ENCODE results near the gene TMEM121B.

The TMEM121B gene

DNA sequence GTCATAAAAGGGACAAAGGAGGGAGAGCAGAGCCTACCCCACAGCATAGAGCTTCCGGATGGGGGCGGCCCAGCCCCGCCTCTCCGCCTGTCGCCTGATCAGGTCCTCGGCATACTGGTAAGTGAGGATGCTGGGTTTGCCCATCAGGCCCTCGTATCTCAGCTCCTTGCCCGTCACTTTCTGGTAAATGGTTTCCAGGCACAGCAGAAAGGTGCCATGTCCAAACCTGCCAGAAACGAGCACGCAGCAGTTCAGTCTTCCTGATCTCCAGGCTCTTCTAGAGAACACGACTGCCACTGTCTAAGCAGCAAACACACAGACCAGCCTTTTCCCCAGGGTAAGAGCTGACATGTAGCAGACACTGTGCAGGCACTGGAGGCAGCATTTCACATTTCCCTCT is 17.4 kb upstream of the TMEM121B start:
- no peak for DNase-seq (ENCODE audit: low read depth in 3 of 3)

DNA sequence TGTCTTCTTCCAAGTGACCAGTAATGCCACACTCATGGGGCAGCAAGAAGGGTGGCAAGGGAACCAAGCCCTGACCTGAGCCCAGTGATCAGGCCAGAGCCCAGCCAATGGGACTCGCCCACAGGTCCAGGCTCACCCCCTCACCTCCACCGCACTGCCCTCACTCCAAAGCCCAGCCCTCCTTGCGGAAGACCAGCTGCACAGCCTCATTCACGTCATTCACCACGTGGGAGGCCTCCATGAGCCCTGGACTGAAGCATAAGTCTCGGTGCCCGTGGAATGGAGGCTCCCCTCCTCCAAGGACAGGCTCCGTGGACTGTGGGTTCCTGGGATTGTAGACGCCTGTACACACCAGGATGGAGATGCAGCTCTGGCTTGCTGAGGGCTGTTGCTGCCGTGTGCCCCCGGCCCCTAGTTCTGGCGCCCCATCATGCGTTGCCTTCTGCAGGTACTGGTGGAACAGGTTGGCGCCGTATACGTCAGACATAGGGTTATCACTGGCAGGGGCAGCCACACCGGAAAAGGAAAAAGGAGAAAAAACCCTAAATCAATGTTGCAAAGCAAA is 16.8 kb upstream of the TMEM121B start:
- no peak for DNase-seq (ENCODE audit: low read depth in 3 of 3)

DNA sequence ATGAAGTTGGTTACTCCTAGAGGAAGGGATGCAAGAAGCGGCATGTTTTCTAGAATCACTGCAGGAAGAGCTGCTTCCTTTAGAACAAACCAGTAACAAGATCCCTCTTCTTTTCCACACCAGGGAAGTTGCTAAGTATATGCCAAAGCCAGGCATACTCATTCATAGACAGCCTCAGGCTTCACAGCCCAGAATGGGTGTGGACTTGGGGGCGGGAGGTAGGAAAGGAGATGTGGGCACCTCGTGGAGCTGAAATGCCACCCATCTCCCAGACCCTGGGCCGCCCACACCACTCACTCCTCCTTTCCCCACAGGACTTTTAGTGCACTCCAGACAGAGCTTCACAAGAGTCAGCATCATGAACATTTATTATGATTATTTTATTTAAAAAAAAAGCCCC is 16.0 kb upstream of the TMEM121B start:
- no peak for DNase-seq (ENCODE audit: low read depth in 3 of 3)

DNA sequence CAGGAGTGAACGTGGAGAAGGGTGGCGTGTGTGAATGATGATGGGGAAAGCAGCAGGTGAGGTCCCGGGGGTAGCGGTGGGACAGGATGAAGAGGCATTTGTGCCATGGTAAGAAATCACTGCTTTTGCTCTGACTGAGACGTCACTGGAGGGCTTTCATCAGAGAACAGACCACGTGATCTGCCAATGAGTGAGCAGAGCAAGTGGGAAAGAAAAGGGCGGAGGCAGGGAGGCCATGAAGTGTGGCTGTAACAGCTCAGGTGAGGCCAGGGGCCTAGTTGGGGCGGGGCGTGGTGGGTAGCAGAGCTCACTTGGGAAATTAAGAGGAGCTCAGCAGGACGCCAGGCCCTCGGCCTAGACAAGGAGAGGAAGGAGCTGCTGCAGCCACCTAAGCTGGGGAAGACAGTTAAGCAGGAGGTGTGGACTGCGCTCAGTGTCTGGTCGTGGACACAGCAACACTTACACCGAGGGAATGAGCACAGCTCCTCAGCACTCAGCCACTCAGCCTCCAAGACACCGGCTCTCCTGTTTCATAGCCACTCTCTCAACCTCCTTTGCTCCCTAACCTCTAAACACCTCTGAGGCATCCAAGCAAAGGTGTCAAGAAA is 14.1 kb upstream of the TMEM121B start:
- no peak for DNase-seq (ENCODE audit: low read depth in 3 of 3)

DNA sequence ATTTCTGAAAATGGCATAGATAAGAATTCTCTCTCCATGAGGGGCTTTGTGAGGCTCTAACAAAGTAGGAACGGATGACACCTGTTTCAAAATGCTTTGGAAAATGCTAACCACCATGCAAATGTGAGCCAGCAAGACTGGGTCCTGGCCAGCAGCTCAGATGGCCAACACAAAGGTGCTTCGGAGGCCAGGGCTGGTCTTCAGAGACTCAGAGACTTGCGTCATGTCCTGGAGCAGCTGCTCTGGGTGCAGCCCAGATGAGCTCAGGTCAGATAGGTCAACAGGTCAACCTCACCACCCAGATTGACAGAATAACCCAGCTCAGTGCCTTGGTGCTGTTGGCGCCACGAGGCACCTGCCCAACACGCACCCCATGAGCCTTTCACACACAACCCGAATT is 12.0 kb upstream of the TMEM121B start:
- DNase-seq (ENCODE audit: low read depth in 3 of 3) = no peak

DNA sequence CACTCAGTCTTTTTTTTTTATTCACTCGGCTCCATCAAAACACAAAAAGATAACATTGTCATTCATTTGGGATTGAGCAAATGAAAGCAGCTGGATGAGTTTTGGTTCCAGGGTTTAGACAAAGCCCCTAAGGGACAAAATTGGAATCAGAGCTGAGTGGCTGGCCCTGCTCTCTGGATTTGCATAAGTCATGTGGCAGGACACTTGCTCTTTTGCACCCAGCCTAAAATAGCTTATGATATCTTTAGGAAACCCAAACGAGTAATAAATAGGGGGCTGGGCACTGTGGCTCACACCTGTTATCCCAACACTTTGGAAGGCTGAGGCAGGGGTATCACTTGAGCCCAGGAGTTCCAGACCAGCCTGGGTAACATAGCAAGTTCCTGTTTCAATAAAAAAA is 11.0 kb upstream of the TMEM121B start:
- no peak for DNase-seq (ENCODE audit: low read depth in 3 of 3)

DNA sequence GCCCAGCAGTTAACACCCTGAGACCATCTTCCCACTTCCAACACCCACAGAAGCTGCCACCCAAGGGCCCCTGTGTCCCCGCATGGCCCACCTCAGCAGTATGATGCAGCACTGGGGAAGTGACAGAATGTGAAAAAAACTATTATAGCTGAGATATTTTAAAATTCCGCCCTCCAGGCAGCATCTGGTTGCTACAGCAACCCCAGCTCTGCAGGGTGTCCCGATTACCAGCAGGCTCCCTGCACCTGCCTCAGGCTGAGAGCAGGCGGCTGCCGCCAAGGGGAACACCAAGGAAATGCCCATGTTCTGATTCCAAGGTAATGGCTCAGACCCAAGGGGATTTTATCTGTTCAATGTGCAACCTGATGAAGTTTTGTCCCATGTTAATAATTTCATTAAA is 10.5 kb upstream of the TMEM121B start:
- no peak for DNase-seq (ENCODE audit: low read depth in 3 of 3)

DNA sequence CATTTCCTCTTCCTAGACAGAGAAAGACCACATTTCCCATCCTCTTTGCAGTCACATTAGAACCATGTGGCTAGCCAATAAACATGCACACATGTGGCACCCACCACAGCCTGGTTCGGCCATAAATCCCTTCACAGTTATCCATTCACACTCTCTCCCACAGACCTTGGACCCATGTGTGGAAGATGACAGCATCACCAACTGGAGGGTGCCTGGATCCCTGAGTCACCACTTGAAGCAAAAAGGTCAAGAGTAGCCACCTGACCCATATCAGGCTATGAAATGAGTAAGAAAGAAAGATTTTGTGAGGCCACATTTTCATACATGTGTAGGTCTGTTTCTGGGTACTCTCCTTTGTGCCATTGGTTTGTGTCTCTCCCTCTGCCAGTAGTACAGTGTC is 9.0 kb upstream of the TMEM121B start:
- no peak for DNase-seq (ENCODE audit: low read depth in 3 of 3)

DNA sequence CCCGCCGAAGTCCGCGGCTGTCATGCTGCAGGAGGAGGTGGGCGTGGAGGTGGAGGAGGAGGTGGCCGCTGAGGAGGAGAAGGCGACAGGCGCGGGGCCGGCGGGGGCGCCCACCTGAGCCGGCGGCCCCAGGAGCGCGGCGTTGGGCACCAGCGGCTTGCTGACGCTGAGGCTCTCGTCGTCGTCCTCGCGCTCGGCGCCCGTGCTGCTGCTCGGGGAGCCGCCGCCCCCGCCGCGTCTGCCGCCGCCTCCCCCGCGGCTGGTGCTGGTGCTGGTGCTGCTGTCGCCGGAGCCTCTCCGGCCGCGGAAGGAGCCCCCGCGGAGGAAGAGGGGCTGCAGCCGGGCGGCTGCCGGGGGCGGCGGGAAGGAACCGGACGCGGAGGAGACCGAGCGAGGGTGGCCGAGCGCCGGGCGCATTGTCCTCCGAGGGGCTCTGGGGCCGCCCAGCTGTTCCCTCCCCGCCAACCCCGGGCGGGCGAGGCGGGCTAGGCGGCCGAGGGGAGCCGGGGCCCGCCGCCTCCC is 388 bp downstream of the TMEM121B start:
- no peak for DNase-seq (ENCODE audit: low read depth in 3 of 3)

DNA sequence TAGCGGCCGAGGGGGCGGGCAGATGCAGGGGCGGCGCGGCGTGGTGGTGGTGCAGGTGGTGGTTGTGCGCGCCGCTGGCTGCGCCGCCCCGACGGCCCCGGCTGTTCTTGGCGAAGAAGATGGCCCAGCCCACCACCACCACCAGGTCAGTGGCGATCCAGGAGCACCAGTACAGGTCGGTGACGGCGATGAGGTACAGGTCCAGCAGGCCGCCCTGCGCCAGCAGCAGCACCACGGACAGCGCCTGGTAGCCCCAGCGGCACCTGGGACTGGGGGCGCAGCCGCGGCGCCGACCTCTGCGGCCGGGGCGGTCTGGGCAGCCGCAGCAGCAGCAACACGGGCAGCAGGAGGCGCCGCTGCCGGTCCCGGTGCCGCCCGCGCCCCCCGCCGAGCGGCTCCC is 879 bp downstream of the TMEM121B start:
- DNase-seq (ENCODE audit: low read depth in 3 of 3) = peak in 1 of 3 experiments; percentile 41

DNA sequence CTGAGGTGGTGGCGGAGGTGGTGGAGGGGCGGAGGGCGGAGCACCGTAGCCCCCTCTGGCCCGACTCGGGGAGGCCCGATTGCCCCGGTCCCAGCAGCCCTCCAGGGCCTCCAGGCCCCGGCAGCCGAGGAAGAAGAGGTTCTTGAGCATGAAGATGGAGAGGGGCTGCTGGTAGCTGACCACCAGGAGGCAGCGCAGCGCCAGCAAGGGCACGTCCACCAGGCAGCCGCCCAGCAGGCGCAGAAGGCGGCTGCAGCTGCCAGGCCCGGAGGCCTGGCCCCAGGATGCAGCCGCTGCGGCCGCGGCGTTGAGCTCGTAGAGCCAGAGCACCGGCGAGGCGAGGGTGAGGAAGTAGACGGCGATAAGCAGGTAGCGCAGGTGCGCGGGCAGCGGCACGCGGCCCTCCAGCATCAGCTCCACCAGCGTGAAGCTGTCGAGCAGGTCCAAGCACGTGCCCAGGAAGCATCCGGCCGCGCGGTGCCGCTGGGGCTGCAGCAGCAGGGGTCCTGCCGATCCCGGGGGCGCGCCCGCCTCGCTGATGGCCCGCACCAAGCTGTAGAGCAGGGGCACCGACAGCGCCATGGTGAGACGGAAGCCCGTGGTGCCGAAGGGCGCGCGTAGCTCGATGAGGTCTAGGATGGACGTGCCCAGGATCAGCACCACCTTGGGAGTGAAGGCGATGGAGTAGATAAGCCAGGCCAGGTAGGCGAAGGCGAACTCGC is 1.5 kb downstream of the TMEM121B start:
- DNase-seq (ENCODE audit: low read depth in 3 of 3) = no peak

DNA sequence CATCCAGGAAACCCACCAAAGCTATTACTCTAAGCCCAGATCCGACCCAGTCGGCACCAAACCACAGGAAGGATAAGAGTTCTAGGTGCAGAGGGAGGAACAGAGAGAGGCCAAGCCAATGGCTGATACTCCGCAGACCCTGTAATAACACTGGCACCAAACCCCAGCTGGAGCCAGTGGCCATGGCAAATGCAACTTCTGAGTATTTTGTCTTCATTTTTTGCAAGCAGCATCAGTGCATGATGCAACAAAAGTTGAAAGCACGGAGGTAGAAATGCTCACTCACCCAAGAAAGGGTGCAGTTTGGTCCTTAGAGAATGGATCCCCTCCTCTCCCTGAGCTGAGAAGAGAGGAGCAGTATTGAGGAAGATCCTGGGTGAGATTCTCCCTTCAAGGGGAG is 2.8 kb downstream of the TMEM121B start:
- DNase-seq (ENCODE audit: low read depth in 3 of 3) = no peak

DNA sequence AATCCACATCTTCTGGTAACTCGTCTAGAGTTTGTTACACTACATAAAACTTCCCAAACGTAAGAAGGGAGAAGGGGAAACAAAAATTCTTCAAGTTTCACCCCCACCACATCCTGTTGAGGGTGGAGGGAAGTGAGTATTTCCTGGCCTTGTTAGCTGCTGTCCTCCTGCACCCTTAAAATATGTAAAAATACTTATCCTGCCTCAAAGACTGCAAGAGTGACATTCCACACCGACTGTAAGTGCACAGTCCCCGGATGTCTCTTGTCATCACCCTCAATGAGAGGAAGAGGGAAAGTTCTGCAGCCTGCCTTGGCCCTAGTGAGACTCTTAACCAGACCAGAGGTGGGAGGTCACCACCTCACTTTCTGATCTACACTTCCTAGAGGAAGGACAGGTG is 3.3 kb downstream of the TMEM121B start:
- no peak for DNase-seq (ENCODE audit: low read depth in 3 of 3)

DNA sequence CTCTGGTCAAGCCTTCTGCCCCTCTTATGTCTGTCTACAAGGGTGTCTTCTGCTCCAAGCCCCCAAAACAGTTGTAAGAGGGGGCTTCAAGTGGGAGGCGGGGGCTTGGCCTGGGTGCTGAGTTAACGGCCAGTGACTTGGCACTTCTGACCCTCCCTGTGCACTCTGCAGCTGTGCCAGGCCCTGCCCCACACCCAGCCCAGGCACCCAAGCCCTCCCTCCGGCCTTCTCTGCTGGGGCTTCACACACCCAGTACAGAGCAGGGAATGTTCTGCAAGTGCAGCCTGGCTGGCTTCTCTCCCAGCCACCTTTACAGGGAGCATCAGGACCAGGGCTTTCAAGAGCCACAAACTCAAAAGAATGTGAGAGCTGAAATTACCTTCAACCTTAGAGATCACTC is 3.8 kb downstream of the TMEM121B start:
- no peak for DNase-seq (ENCODE audit: low read depth in 3 of 3)

DNA sequence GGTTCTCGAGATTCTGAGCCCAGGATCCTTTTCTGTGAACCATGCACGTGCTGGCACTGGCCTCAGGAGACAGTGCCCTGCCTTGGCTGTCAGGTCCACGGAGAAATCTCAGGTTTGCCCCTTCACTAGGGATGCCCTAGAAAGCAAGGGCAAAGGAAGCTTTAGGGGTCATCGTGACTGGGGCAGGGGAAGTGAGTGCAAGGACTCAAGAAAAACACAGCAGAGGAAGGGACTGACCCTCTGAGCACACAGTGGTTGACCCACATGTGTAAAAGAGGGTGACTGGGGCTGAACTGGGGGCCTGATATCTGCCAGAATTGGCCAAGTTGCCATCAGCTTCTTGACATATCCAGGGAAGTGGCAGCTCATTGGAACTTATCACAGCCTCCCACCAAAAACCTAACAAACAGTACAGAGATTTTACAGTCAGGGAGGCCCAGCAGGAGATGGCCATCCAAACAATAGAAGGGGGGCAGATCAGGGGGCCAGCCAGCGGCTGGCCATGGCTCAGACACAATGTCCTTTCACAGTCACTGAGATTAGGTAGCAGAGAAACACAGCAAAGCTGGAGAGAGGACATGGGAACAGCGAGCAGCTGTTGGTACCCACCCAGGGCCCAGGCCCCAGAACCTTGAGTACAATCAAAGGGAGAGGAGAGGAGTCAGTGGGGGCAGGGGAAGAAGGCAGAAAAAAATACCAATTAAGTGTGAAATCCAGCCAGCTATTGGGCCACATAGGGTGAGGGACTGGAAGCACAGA is 4.4 kb downstream of the TMEM121B start:
- DNase-seq (ENCODE audit: low read depth in 3 of 3) = no peak

DNA sequence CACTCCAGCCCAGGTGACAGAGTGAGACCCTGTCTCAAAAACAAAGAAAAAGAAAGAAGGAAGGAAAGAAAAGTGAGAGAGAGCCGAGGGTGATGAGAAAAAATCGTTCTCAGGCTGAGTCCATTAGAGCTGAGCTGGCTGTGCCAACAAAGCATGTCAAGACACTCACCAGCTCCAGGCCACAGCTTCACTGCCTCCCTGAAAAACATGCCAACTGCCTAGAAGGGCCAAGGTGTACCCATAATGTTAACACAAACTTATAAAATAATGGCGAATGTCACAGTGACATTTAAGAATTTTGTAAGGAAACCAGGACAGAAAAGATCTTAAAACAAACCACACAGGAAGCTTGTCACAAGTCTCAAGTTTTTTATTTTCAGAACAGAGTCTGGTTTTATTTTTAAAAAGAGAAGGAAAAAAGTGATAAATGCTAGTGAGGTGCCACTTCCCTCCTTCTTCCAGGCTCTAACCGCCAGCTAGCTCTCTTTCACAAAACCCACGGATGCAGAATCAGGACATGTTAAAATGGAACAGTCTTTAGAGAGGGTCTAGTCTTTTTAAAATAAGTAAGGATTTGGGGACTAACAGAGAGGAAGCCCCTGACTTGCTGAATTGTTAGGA is 5.1 kb downstream of the TMEM121B start:
- DNase-seq (ENCODE audit: low read depth in 3 of 3) = no peak

DNA sequence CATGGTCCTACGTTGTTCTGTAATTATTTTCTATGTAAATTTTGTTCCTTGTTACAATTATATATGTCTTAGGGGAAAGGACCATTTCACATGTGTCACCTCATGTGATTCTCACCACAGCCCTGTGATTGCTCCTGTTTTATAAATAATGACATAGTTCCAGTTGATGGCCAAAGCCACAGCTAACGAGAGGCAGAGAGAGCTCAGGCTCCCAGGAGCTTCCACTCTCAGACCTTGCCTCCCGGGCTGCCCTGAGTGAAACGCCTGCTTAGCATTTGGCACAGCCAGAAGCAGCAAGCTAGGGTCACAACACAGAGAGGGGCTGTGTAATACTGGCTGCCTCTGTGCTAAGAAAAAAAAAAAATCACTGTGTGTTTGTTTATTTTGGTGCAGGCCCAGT is 5.9 kb downstream of the TMEM121B start:
- DNase-seq (ENCODE audit: low read depth in 3 of 3) = no peak

DNA sequence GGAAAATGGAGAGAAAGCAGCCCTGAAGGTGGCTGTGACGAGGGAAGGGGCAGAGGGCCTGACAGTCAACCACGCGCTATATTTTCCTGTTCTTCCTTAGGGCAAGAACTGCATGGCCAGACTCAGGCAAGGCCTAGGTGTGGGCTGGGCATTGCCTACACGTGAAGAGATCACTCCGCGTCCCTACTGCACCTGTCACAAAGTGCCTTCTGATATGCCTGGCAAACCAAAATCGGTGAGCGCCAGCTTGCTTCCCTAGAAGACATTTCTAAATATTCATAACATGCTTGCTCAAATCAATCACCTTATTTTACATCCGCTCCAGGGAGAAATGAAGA is 6.3 kb downstream of the TMEM121B start:
- DNase-seq (ENCODE audit: low read depth in 3 of 3) = no peak

DNA sequence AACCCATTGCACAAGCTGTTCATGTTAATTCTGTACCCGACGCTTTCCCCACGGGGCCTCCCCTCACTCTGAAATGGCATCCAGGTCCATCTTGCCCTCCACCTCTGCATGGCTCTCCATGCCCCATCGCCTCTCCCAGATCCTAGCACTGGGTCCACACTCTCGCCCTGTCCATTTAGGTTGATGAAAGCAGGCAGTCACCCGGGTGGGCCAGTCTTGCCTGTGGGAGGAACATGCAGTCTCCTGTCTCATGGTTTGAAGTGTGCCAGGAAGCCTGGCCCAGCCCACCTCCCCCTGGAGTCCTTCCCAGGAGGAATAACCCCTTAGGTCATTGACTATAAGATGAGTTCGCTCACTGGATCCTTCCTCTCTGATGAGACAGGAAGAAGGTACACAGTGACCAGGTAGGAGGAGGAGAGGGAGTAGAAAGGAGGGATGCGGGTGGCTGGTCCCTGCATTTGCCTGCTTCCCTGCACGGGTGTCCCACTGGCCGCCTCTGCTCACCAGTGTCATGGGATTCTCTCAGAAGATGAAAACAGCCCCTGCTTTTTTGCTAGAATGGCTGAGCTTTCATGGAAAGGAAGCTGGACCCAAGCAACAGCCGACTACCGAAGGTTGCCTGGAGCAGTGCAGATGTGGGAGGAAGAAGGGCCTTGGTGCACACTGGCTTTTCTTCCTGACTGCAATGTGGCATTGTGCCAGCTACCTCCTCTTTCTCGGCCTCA is 6.8 kb downstream of the TMEM121B start:
- DNase-seq (ENCODE audit: low read depth in 3 of 3) = no peak

DNA sequence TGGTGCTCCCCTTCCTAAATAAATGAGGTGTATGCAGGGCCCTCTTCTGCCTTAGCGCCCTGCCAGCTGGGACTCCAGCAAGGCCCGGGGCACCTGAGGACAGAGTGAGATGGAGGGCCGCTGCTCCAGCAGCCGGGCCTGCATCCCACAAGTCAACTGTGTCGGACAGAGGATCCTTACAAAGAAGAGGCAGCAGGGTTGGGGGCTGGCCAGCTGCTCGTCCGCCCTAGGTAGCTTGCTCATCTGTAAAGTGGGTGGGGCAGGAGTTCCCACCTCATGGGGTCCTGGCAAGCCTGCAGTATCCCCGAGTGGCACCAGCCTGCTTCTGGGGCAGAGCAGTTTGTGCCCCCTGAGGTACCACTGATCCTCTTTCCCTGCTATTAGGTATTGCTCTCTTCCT is 7.6 kb downstream of the TMEM121B start:
- DNase-seq (ENCODE audit: low read depth in 3 of 3) = no peak

DNA sequence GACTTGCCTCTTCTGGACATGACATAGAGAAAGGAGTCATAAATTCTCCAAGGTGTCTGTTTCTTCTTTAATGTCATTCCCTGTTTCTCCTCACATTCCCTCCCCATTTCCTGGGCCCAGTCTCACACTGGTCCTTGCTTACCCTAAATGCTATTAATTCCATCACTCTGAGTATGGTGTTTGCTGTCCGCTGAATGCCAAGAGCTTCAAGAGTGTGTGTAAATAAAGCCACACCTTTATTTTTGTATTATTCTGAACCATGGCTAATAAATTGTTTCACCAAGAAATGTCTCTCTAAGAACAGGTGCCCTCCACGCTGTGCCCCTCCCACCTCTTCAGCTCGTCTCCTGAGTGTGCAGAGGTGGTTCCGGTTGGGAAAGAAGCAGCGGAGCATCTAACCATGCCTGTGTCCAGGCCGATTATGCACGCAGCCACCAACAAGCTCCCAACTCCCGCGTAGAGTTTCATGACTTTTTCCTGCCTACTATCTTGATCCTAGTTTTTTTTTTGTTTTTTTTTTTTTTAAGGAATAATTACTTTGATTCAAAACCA is 8.6 kb downstream of the TMEM121B start:
- DNase-seq (ENCODE audit: low read depth in 3 of 3) = no peak

Measured in stimulated activated CD4-positive, alpha-beta T cell treated with anti-CD3 and anti-CD28 coated beads, TNF-alpha, amount 100 ng/mL, for 24 hours (primary cell).